Loucy (cell line): ENCODE data around the gene DLK1.

ENCODE experiments used
- H2AFZ ChIP-seq: fragments of 200-600 bp; sonication (generic); 2 replicates; pipeline ENCODE4 v1.6.0; 2016; ENCODE audit warnings: antibody characterized with exemption, mild to moderate bottlenecking, low read length, moderate library complexity
- H3F3A ChIP-seq: fragments of 200-600 bp; 2 replicates; pipeline ENCODE4 v1.6.0; 2016; ENCODE audit warnings: antibody characterized with exemption, low read depth, mild to moderate bottlenecking
- H3K27me3 ChIP-seq: fragments of 200-600 bp; sonication (generic); 2 replicates; pipeline ENCODE4 v1.6.1; 2014; ENCODE audit warnings: low read length, mild to moderate bottlenecking; ENCODE audit not compliant: insufficient read depth, poor library complexity, severe bottlenecking
- H3K36me3 ChIP-seq: fragments of 200-600 bp; sonication (generic); 2 replicates; pipeline ENCODE4 v1.6.1; 2016; ENCODE audit warnings: low read length; ENCODE audit not compliant: insufficient read depth
- H3K4me1 ChIP-seq: fragments of 200-600 bp; sonication (generic); 2 replicates; pipeline ENCODE4 v1.5.1; 2014; ENCODE audit warnings: low read length, mild to moderate bottlenecking; ENCODE audit not compliant: insufficient read depth, poor library complexity, severe bottlenecking
- H3K4me2 ChIP-seq: fragments of 200-600 bp; sonication (generic); 2 replicates; pipeline ENCODE4 v1.6.0; 2014; ENCODE audit warnings: antibody characterized with exemption, low read length, low read depth, mild to moderate bottlenecking; ENCODE audit not compliant: poor library complexity, severe bottlenecking
- H3K4me3 ChIP-seq: fragments of 200-600 bp; sonication (generic); 2 replicates; pipeline ENCODE4 v1.5.1; 2014; ENCODE audit warnings: low read length, mild to moderate bottlenecking, mixed read lengths; ENCODE audit not compliant: poor library complexity, severe bottlenecking
- H3K79me2 ChIP-seq: fragments of 200-600 bp; sonication (generic); 2 replicates; pipeline ENCODE4 v1.6.1; 2014; ENCODE audit warnings: low read length; ENCODE audit not compliant: insufficient read depth
- H3K9ac ChIP-seq: fragments of 200-600 bp; sonication (generic); 2 replicates; pipeline ENCODE4 v1.6.0; 2014; ENCODE audit warnings: mild to moderate bottlenecking, low read depth, low read length, moderate library complexity; ENCODE audit not compliant: poor library complexity, severe bottlenecking
- H3K9me2 ChIP-seq: fragments of 200-600 bp; sonication (generic); replicated peaks from 2 replicates; pipeline ENCODE4 v1.6.1; 2016; ENCODE audit warnings: low read depth, low read length, mixed read lengths
- H3K9me3 ChIP-seq: fragments of 200-600 bp; sonication (generic); 2 replicates; pipeline ENCODE4 v1.6.1; 2014; ENCODE audit warnings: mild to moderate bottlenecking, antibody characterized with exemption, low read length, low read depth; ENCODE audit not compliant: insufficient read depth
- H4K20me1 ChIP-seq: fragments of 200-600 bp; sonication (generic); 2 replicates; pipeline ENCODE4 v1.6.0; 2014; ENCODE audit warnings: antibody characterized with exemption, low read length, mild to moderate bottlenecking; ENCODE audit not compliant: insufficient read depth, poor library complexity, severe bottlenecking
- EZH2phosphoT487 ChIP-seq: fragments of 200-600 bp; IDR thresholded peaks from 2 replicates; pipeline ENCODE4 v1.6.1; 2018; ENCODE audit warnings: antibody characterized with exemption, mild to moderate bottlenecking, moderate library complexity, borderline replicate concordance
- TF ChIP-seq, protein P1 (sequence below): fragments of 200-600 bp; sonication (generic); conservative IDR thresholded peaks from 2 replicates; pipeline ENCODE4 v1.5.1; 2014; ENCODE audit warnings: mild to moderate bottlenecking, antibody characterized with exemption, low read length

DLK1 gene

DNA sequence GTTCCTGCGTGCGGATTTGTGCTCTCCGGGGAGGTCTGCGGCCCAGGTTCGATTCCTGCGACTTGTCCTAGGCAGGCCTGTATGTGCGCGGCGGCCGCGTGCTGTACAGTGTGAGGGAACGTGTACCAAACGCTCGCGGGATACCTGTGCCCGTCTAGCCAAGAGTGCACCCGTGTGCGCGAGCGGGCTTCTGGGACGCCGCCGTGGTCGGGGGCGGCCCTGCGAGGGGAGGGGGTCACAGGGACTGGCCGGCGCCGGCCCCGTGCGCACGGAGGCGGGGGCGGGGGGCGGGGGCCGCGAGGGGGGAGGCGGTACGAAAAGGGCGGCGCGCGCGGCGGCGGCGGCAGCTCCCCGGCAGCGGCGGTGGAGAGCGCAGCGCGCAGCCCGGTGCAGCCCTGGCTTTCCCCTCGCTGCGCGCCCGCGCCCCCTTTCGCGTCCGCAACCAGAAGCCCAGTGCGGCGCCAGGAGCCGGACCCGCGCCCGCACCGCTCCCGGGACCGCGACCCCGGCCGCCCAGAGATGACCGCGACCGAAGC lies at the start of gene DLK1:
DLK1 (plus strand) TSS at position 343 of the 536 bp plus-strand sequence; CDS start at position 520, 177 bp downstream.
- TF ChIP-seq, protein P1, sequence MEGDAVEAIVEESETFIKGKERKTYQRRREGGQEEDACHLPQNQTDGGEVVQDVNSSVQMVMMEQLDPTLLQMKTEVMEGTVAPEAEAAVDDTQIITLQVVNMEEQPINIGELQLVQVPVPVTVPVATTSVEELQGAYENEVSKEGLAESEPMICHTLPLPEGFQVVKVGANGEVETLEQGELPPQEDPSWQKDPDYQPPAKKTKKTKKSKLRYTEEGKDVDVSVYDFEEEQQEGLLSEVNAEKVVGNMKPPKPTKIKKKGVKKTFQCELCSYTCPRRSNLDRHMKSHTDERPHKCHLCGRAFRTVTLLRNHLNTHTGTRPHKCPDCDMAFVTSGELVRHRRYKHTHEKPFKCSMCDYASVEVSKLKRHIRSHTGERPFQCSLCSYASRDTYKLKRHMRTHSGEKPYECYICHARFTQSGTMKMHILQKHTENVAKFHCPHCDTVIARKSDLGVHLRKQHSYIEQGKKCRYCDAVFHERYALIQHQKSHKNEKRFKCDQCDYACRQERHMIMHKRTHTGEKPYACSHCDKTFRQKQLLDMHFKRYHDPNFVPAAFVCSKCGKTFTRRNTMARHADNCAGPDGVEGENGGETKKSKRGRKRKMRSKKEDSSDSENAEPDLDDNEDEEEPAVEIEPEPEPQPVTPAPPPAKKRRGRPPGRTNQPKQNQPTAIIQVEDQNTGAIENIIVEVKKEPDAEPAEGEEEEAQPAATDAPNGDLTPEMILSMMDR, result no peak
- no peak for TF ChIP-seq EZH2phosphoT487
- Histone ChIP-seq H3K4me3 (no peak within 1 kb of the TSS), H3K9me3 (no peaks in the 10 kb centered on the region), H3K36me3 (no peaks in the 10 kb centered on the region), H4K20me1 (no peaks in the 10 kb centered on the region), H3K4me2 (no peak within 1 kb of the TSS), H3K4me1 (peaks cover 5% of the 10 kb centered on the region), H3K9ac (no peak within 1 kb of the TSS), H3F3A (no peaks in the 10 kb centered on the region), H3K9me2 (no peaks in the 10 kb centered on the region), H3K27me3 (no peaks in the 10 kb centered on the region), H3K79me2 (no peaks in the 10 kb centered on the region), H2AFZ (no peak within 1 kb of the TSS)

DNA sequence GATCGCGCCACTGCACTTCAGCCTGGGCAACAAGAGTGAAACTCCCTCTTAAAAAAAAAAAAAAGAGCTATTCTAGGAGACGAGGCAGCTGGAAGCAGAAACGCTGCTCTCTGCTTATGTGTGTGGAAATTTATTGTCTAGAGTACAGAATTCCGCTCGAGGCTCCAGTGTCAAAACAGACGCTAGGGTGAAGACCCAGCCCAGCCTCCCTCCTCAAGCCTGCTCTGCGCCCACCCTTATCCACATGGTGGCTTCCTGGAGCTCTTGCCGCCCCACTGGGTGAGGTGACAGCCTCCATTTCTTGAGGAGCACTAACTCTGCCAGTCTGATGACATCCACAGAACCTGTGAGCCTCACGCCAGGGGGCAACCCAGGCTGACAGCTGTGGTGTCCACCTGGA lies 49.5 kb upstream of the DLK1 start:
- no peaks in the 10 kb centered on the region for H3K79me2 ChIP-seq
- peak overlapping the region; percentile 43 for H3K4me2 ChIP-seq
- H3K36me3 ChIP-seq, result no peaks in the 10 kb centered on the region
- no peaks in the 10 kb centered on the region for H4K20me1 ChIP-seq
- H3K4me3 ChIP-seq, result peak overlapping the region; percentile 1
- H3K9me2 ChIP-seq, result no peaks in the 10 kb centered on the region
- no peaks in the 10 kb centered on the region for H3K9me3 ChIP-seq
- H3K27me3 ChIP-seq, result no peaks in the 10 kb centered on the region
- peak overlapping the region; percentile 63 for H3K9ac ChIP-seq
- TF ChIP-seq EZH2phosphoT487, result no peak
- TF ChIP-seq, protein P1, result no peak
- H2AFZ ChIP-seq, result no peak overlapping the region
- H3K4me1 ChIP-seq, result peaks cover 81% of the 10 kb centered on the region
- H3F3A ChIP-seq, result no peaks in the 10 kb centered on the region

DNA sequence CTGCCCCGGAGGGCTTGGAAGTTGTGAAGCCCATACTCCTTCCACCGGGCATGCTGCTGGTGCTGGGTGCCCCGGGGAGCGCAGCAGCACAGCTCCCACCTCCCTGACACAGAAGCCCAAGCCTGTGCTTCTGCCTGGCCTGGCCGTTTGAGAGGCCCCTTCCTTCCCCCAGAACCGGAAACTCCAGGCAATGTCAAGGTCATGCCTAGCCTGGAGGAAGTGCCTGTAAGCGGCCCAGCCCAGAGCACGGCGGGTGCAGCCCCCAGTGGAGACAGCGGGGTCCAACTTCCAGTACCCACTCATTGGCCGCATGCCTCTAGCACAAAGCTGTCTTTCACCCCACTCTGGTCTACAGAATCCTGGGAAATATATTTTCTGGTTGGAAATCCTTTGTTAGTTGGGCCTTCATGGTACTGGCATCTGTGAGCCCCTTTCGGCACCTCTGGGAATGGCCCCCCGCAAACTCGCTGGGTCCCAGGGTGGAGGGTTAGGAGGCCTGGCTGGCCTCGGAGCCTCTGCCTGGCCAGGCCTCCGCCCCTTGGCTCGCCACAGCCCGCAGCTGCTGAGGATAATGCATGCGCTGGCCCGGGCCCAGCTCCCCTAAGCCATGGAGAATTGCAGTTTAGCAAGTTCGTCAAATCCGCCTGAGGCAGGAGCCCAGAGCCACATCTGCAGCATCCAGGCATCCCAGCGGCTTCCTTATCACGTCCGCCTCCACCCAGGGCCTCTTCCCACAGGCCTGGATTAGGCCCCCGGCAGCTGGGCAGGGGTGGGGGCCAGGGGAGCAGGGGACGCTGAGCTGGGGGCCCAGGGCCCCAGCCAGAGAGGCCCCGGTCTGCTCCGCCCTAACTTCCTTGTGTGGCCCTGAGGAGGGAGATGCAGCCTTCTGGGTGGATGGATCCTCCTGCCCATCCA lies 48.9 kb upstream of the DLK1 start:
- no peaks in the 10 kb centered on the region for H3K27me3 ChIP-seq
- H3F3A ChIP-seq, result no peaks in the 10 kb centered on the region
- H3K9me2 ChIP-seq, result no peaks in the 10 kb centered on the region
- peak overlapping the region; percentile 1 for H3K4me3 ChIP-seq
- H3K79me2 ChIP-seq, result no peaks in the 10 kb centered on the region
- peak overlapping the region; percentile 63 for H3K9ac ChIP-seq
- peak overlapping the region; percentile 43 for H3K4me2 ChIP-seq
- H3K9me3 ChIP-seq, result no peaks in the 10 kb centered on the region
- no peaks in the 10 kb centered on the region for H4K20me1 ChIP-seq
- no peaks in the 10 kb centered on the region for H3K36me3 ChIP-seq
- peaks cover 75% of the 10 kb centered on the region for H3K4me1 ChIP-seq
- TF ChIP-seq, protein P1, result no peak
- TF ChIP-seq EZH2phosphoT487, result no peak
- H2AFZ ChIP-seq, result no peak overlapping the region
